ENCODE measurements around the gene MTAP. TPM values are rescaled to one million over a fixed set of nuclear protein-coding genes. Genes with fewer than 3 reads are reported as not detected.

Gene MTAP
- total RNA-seq, 2 experiments from 2014 or later: 17.2 to 17.8 TPM

DNA sequence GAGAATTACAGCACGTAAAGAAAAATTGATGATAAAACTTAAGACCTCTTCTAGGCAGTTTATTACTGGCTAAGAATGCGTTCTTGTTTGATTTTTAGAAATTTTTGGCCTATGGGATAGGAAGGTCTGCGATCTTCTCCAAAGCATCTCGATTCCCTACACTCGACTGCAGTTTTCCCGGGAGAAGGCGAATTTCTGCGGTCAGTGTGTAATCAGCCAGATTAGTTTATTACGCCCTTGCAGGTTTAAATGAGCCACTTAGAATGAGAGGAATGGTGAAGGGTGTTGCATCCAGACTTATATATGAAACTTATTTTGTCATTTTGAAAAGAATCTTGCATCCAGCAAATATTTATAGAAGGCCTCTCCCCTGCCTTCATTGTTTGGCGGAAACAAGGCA, 1.2 kb downstream of the MTAP start:
- H3K27ac ChIP-seq (ENCODE audit: low read depth in 1 of 2, low read length in 2 of 2): peak overlapping the region; percentile 16 to 55
- H3K4me1 Mint-ChIP-seq (ENCODE audit: low read depth): peaks cover 55% of the 10 kb centered on the region
- H3K27me3 ChIP-seq (ENCODE audit: control insufficient read depth in 1 of 2, insufficient read depth in 2 of 2, low read length in 2 of 2): no peaks in the 10 kb centered on the region
- peak overlapping the region; percentile 96 for H3K27ac Mint-ChIP-seq
- CTCF ChIA-PET: interaction anchor here (0.8 to 2.6 kb wide), 3 partner anchors 10 to 222 kb away, joined by 3 to 8 read pairs (median 3); partner anchors contain the start of gene CDKN2B
- H3K9me3 Mint-ChIP-seq: no peaks in the 10 kb centered on the region
- H3K36me3 ChIP-seq (ENCODE audit: insufficient read depth, low read length): peaks cover 12% of the 10 kb centered on the region
- peaks cover 43% of the 10 kb centered on the region for H3K36me3 Mint-ChIP-seq (ENCODE audit: low read depth)
- TF ChIP-seq, protein P1, sequence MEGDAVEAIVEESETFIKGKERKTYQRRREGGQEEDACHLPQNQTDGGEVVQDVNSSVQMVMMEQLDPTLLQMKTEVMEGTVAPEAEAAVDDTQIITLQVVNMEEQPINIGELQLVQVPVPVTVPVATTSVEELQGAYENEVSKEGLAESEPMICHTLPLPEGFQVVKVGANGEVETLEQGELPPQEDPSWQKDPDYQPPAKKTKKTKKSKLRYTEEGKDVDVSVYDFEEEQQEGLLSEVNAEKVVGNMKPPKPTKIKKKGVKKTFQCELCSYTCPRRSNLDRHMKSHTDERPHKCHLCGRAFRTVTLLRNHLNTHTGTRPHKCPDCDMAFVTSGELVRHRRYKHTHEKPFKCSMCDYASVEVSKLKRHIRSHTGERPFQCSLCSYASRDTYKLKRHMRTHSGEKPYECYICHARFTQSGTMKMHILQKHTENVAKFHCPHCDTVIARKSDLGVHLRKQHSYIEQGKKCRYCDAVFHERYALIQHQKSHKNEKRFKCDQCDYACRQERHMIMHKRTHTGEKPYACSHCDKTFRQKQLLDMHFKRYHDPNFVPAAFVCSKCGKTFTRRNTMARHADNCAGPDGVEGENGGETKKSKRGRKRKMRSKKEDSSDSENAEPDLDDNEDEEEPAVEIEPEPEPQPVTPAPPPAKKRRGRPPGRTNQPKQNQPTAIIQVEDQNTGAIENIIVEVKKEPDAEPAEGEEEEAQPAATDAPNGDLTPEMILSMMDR (IDR thresholded peaks at IDR 0.05): no peak
- intact Hi-C loops (cut with DNase I, micrococcal nuclease): loop anchor here (1.0 to 5.0 kb wide), 3 partner anchors 10 to 471 kb away; no protein-coding TSS in a partner anchor
- H3K27me3 Mint-ChIP-seq: no peaks in the 10 kb centered on the region
- no peaks in the 10 kb centered on the region for H3K9me3 ChIP-seq (ENCODE audit: control insufficient read depth in 1 of 2, insufficient read depth in 1 of 2, low read length in 2 of 2)
- H3K4me3 ChIP-seq (ENCODE audit: low read length): peak overlapping the region; percentile 82
- POLR2A ChIA-PET: interaction anchor here (0.7 to 2.1 kb wide), 9 partner anchors 10 to 469 kb away, joined by 3 to 9 read pairs (median 4); partner anchors contain the start of genes CDKN2B-AS1 and KLHL9
- peaks cover 36% of the 10 kb centered on the region for H3K4me1 ChIP-seq (ENCODE audit: insufficient read depth, low read length)
- DNase-seq (no peak), ATAC-seq (ENCODE audit: poor library complexity) (no peak)
- H3K4me3 Mint-ChIP-seq: peak overlapping the region; percentile 98

DNA sequence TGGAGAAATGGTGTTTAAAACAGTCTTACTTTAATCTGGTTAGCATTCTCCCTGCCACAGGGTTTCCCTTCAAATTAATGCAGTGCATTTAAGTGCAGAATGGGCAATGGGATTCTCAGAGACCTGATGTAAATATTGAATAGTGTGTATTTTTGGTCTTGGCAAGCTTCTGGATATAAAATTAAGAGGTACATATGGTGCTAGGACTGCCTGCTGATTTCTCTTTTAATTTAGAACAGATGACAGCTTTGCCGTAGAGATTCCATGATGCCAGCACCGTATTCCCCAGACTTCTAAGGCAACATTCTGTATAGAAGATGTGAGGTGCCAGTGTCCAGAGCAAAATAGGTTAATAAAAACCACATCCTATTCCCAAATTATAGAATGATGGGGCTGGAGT, 1.9 kb downstream of the MTAP start:
- Mint-ChIP-seq H3K36me3 (ENCODE audit: low read depth) (peaks cover 49% of the 10 kb centered on the region), H3K9me3 (no peaks in the 10 kb centered on the region), H3K27ac (peak overlapping the region; percentile 96), H3K4me1 (ENCODE audit: low read depth) (peaks cover 55% of the 10 kb centered on the region), H3K27me3 (no peaks in the 10 kb centered on the region), H3K4me3 (peak overlapping the region; percentile 98)
- Histone ChIP-seq H3K4me1 (ENCODE audit: insufficient read depth, low read length) (peaks cover 36% of the 10 kb centered on the region), H3K9me3 (ENCODE audit: control insufficient read depth in 1 of 2, insufficient read depth in 1 of 2, low read length in 2 of 2) (no peaks in the 10 kb centered on the region), H3K36me3 (ENCODE audit: insufficient read depth, low read length) (peaks cover 17% of the 10 kb centered on the region), H3K27ac (ENCODE audit: low read depth in 1 of 2, low read length in 2 of 2) (no peak overlapping the region), H3K4me3 (ENCODE audit: low read length) (no peak overlapping the region), H3K27me3 (ENCODE audit: control insufficient read depth in 1 of 2, insufficient read depth in 2 of 2, low read length in 2 of 2) (no peaks in the 10 kb centered on the region)
- CTCF ChIA-PET: interaction anchor here (1.3 to 2.6 kb wide), 2 partner anchors 9 to 204 kb away, joined by 3 to 8 read pairs; partner anchors contain the start of gene CDKN2B
- TF ChIP-seq, protein P1 (IDR thresholded peaks at IDR 0.05): no peak
- DNase-seq: no peak
- intact Hi-C loops (cut with DNase I, micrococcal nuclease): loop anchor here in 1 of 2 experiments (5.0 kb wide), 2 partner anchors 232 to 472 kb away; no protein-coding TSS in a partner anchor
- POLR2A ChIA-PET: interaction anchor here (1.4 kb wide), 1 partner anchor 9 kb away, joined by 3 read pairs; no protein-coding TSS in a partner anchor
- no peak for ATAC-seq (ENCODE audit: poor library complexity)

DNA sequence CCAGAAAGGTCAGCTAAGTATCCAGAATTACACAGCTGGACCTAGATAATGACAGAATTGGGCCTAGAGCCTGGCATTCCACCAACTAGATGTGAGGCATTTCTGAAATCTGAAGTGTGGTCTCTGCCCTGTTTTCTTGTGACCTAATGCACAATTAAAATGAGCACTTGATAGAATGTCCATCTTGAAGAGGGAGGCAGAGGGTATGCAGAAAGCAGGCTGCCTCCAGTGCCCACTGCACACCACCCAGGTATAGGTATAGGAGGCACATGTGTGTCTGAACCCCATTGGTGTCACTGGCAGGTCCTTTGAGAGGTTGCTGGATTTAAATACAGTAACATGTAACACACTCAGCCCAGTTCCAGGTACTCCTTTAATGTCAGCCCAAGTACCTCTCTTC, 2.4 kb downstream of the MTAP start:
- Mint-ChIP-seq H3K4me1 (ENCODE audit: low read depth) (peaks cover 55% of the 10 kb centered on the region), H3K4me3 (no peak overlapping the region), H3K27ac (peak overlapping the region; percentile 96), H3K9me3 (no peaks in the 10 kb centered on the region), H3K27me3 (no peaks in the 10 kb centered on the region), H3K36me3 (ENCODE audit: low read depth) (peaks cover 50% of the 10 kb centered on the region)
- POLR2A ChIA-PET: interaction anchor here (1.4 kb wide), 1 partner anchor 9 kb away, joined by 3 read pairs; no protein-coding TSS in a partner anchor
- CTCF ChIA-PET: interaction anchor here (1.3 to 2.6 kb wide), 2 partner anchors 9 to 204 kb away, joined by 3 to 8 read pairs; partner anchors contain the start of gene CDKN2B
- Histone ChIP-seq H3K27me3 (ENCODE audit: control insufficient read depth in 1 of 2, insufficient read depth in 2 of 2, low read length in 2 of 2) (no peaks in the 10 kb centered on the region), H3K27ac (ENCODE audit: low read depth in 1 of 2, low read length in 2 of 2) (no peak overlapping the region), H3K4me1 (ENCODE audit: insufficient read depth, low read length) (peaks cover 36% of the 10 kb centered on the region), H3K4me3 (ENCODE audit: low read length) (no peak overlapping the region), H3K9me3 (ENCODE audit: control insufficient read depth in 1 of 2, insufficient read depth in 1 of 2, low read length in 2 of 2) (no peaks in the 10 kb centered on the region), H3K36me3 (ENCODE audit: insufficient read depth, low read length) (peaks cover 20% of the 10 kb centered on the region)
- TF ChIP-seq, protein P1 (IDR thresholded peaks at IDR 0.05): no peak
- no peak for DNase-seq
- ATAC-seq (ENCODE audit: poor library complexity): no peak
- intact Hi-C loops (cut with DNase I, micrococcal nuclease): loop anchor here in 1 of 2 experiments (5.0 kb wide), 2 partner anchors 232 to 472 kb away; no protein-coding TSS in a partner anchor
